ENCODE measurements around the gene ANTXRL.

- TF ChIP-seq CTCF (conservative IDR thresholded peaks at IDR 0.05) = no peak
- no peak for TF ChIP-seq EZH2 (IDR thresholded peaks at IDR 0.05; ENCODE audit: low read depth)
These were observed 42.9 kb downstream of the ANTXRL start for GRCh38 chr10:46329690-46330016.
